ENCODE results near the gene MCC. TPM values are rescaled to one million over a fixed set of nuclear protein-coding genes. Genes with fewer than 3 reads are reported as not detected.
A peak's percentile ranks its signal among the peaks of the same experiment; 100 is the strongest.

Gene MCC
- total RNA-seq, 1 donor from 2014 or later, result 26.9 TPM

GRCh38 chr5:113513384-113514288, 25.4 kb upstream of the MCC start, which contains the start of gene YTHDC2:
TSS of gene YTHDC2 (plus strand) at chr5:113513694. CDS start at chr5:113513896, 202 bp downstream.
- H3K36me3 ChIP-seq (ENCODE audit: insufficient read depth, low read length), result no peaks in the 10 kb centered on the region
- H3K9ac ChIP-seq (ENCODE audit: low read length), result peak within 1 kb of the TSS; percentile 96
- H3K27me3 ChIP-seq (ENCODE audit: insufficient read depth, low read length), result no peaks in the 10 kb centered on the region
- H3K4me3 ChIP-seq (ENCODE audit: insufficient read depth, low read depth, low read length), result peak within 1 kb of the TSS; percentile 75
- peak within 1 kb of the TSS; percentile 91 for H3K4me2 ChIP-seq (ENCODE audit: low read length)
- no peaks in the 10 kb centered on the region for H3K27me3 Mint-ChIP-seq (ENCODE audit: low read depth, unreplicated experiment)
- peak within 1 kb of the TSS; percentile 90 for H3K27ac ChIP-seq (ENCODE audit: low read depth, low read length)
- peak within 1 kb of the TSS; percentile 96 for H2AFZ ChIP-seq (ENCODE audit: low read depth, low read length)
- no peaks in the 10 kb centered on the region for H3K9me3 ChIP-seq (ENCODE audit: insufficient read depth, low read depth, low read length)
- peaks cover 39% of the 10 kb centered on the region for H3K79me2 ChIP-seq (ENCODE audit: insufficient read depth, low read length)
- TF ChIP-seq EZH2 (IDR thresholded peaks at IDR 0.05; ENCODE audit: insufficient read depth, low read length) (no peak), CTCF (IDR thresholded peaks at IDR 0.05; ENCODE audit: insufficient read depth, low read depth, low read length) (no peak)
- peaks cover 4% of the 10 kb centered on the region for H4K20me1 ChIP-seq (ENCODE audit: insufficient read depth, low read length)
- no peaks in the 10 kb centered on the region for H3K9me3 Mint-ChIP-seq (ENCODE audit: unreplicated experiment)
- FAIRE-seq, result no peak
- peak within 1 kb of the TSS; percentile 99 for H3K27ac Mint-ChIP-seq (ENCODE audit: unreplicated experiment)
- peaks cover 5% of the 10 kb centered on the region for H3K4me1 Mint-ChIP-seq (ENCODE audit: low read depth, unreplicated experiment)
- no peaks in the 10 kb centered on the region for H3K36me3 Mint-ChIP-seq (ENCODE audit: low read depth, unreplicated experiment)
- H3K4me1 ChIP-seq (ENCODE audit: insufficient read depth, low read length), result peaks cover 5% of the 10 kb centered on the region
- H3K4me3 Mint-ChIP-seq (ENCODE audit: unreplicated experiment), result peak within 1 kb of the TSS; percentile 95
- DNase-seq (ENCODE audit: low read depth), result peak; percentile 75

- no peak for TF ChIP-seq CTCF (IDR thresholded peaks at IDR 0.05; ENCODE audit: insufficient read depth, low read depth, low read length)
- TF ChIP-seq EZH2 (IDR thresholded peaks at IDR 0.05; ENCODE audit: insufficient read depth, low read length), result no peak
- Histone ChIP-seq H3K4me2 (ENCODE audit: low read length) (no peak overlapping the region), H2AFZ (ENCODE audit: low read depth, low read length) (no peak overlapping the region), H3K36me3 (ENCODE audit: insufficient read depth, low read length) (no peaks in the 10 kb centered on the region), H3K27me3 (ENCODE audit: insufficient read depth, low read length) (no peaks in the 10 kb centered on the region), H3K27ac (ENCODE audit: low read depth, low read length) (no peak overlapping the region), H3K79me2 (ENCODE audit: insufficient read depth, low read length) (peaks cover 34% of the 10 kb centered on the region), H3K4me3 (ENCODE audit: insufficient read depth, low read depth, low read length) (no peak overlapping the region), H4K20me1 (ENCODE audit: insufficient read depth, low read length) (peaks cover 4% of the 10 kb centered on the region), H3K9ac (ENCODE audit: low read length) (no peak overlapping the region), H3K4me1 (ENCODE audit: insufficient read depth, low read length) (peaks cover 5% of the 10 kb centered on the region), H3K9me3 (ENCODE audit: insufficient read depth, low read depth, low read length) (no peaks in the 10 kb centered on the region)
- FAIRE-seq, result no peak
- Mint-ChIP-seq H3K27ac (ENCODE audit: unreplicated experiment) (no peak overlapping the region), H3K4me1 (ENCODE audit: low read depth, unreplicated experiment) (peaks cover 7% of the 10 kb centered on the region), H3K27me3 (ENCODE audit: low read depth, unreplicated experiment) (no peaks in the 10 kb centered on the region), H3K4me3 (ENCODE audit: unreplicated experiment) (peak overlapping the region; percentile 95), H3K36me3 (ENCODE audit: low read depth, unreplicated experiment) (no peaks in the 10 kb centered on the region), H3K9me3 (ENCODE audit: unreplicated experiment) (no peaks in the 10 kb centered on the region)
- no peak for DNase-seq (ENCODE audit: low read depth)
Measured at GRCh38 chr5:113512341-113512740, 24.1 kb upstream of the MCC start.
